Neural cell (in vitro differentiated cells): ENCODE measurements around the gene OTOP2. TPM values are rescaled to one million over a fixed set of nuclear protein-coding genes. Genes with fewer than 3 reads are reported as not detected.

Experiments used
- H2AFZ ChIP-seq: fragments of 200-600, 300-800 bp; sonication (generic), shearing (Covaris generic); 2 replicates; pipeline ENCODE4 v1.6.0; 2014; ENCODE audit warnings: low read depth, mild to moderate bottlenecking, antibody characterized with exemption, low read length, moderate library complexity
- H3F3A ChIP-seq: fragments of 200-600 bp; shearing (Covaris generic); 2 replicates; pipeline ENCODE4 v1.6.1; 2016; ENCODE audit warnings: mild to moderate bottlenecking, moderate library complexity, mixed read lengths, antibody characterized with exemption, low read length; ENCODE audit not compliant: insufficient read depth, poor library complexity, severe bottlenecking
- H3K27ac ChIP-seq: fragments of 200-600, 300-800 bp; sonication (generic), shearing (Covaris generic); 2 replicates; pipeline ENCODE4 v1.5.1; 2014; ENCODE audit warnings: mild to moderate bottlenecking, low read length, moderate library complexity
- H3K27me3 ChIP-seq: fragments of 300-800, 200-600 bp; sonication (generic), shearing (Covaris generic); 2 replicates; pipeline ENCODE4 v1.6.0; 2014; ENCODE audit warnings: mild to moderate bottlenecking, low read depth, low read length, moderate library complexity; ENCODE audit not compliant: insufficient read depth
- H3K36me3 ChIP-seq: fragments of 300-800, 200-600 bp; sonication (generic), shearing (Covaris generic); 2 replicates; pipeline ENCODE4 v1.5.1; 2014; ENCODE audit warnings: mild to moderate bottlenecking, antibody characterized with exemption, low read length, moderate library complexity; ENCODE audit not compliant: insufficient read depth
- H3K4me2 ChIP-seq: fragments of 300-800, 200-600 bp; sonication (generic), shearing (Covaris generic); 2 replicates; pipeline ENCODE4 v1.6.0; 2014; ENCODE audit warnings: mild to moderate bottlenecking, low read length
- H3K4me3 ChIP-seq: fragments of 300-800, 200-600 bp; sonication (generic), shearing (Covaris generic); 2 replicates; pipeline ENCODE4 v1.5.1; 2014; ENCODE audit warnings: mild to moderate bottlenecking, low read length, moderate library complexity
- H3K79me2 ChIP-seq: fragments of 200-600 bp; shearing (Covaris generic); replicated peaks from 2 replicates; pipeline ENCODE4 v1.6.0; 2014; ENCODE audit warnings: mild to moderate bottlenecking, low read length, moderate library complexity; ENCODE audit not compliant: insufficient read depth
- H3K9ac ChIP-seq: fragments of 300-800, 200-600 bp; sonication (generic), shearing (Covaris generic); 2 replicates; pipeline ENCODE4 v1.6.1; 2016; ENCODE audit warnings: mild to moderate bottlenecking, low read length, mixed read lengths
- H3K9me2 ChIP-seq: fragments of 200-600 bp; shearing (Covaris generic); 2 replicates; pipeline ENCODE4 v1.6.1; 2016; ENCODE audit warnings: mild to moderate bottlenecking, low read length, mixed read lengths; ENCODE audit not compliant: insufficient read depth
- H3K9me3 ChIP-seq: fragments of 200-600, 300-800 bp; sonication (generic), shearing (Covaris generic); 2 replicates; pipeline ENCODE4 v1.6.1; 2016; ENCODE audit warnings: mild to moderate bottlenecking, mixed run types, low read length, moderate library complexity, mixed read lengths
- H4K20me1 ChIP-seq: fragments of 200-600 bp; shearing (Covaris generic); 2 replicates; pipeline ENCODE4 v1.6.1; 2016; ENCODE audit warnings: mild to moderate bottlenecking, mixed run types; ENCODE audit not compliant: insufficient read depth
- CTCF ChIP-seq: fragments of 450-650 bp; IDR thresholded peaks from 2 replicates; pipeline ENCODE4 v1.5.1; 2014; ENCODE audit warnings: antibody characterized with exemption, mild to moderate bottlenecking, moderate library complexity; ENCODE audit not compliant: poor library complexity, severe bottlenecking
- EP300 ChIP-seq: fragments of 450-650 bp; conservative IDR thresholded peaks from 2 replicates; pipeline ENCODE4 v1.6.1; 2014; ENCODE audit warnings: antibody characterized with exemption, mild to moderate bottlenecking, moderate library complexity; ENCODE audit not compliant: poor library complexity, severe bottlenecking
- EZH2 ChIP-seq: fragments of 200-600, 300-800 bp; shearing (Covaris generic), sonication (generic); IDR thresholded peaks from 2 replicates; pipeline ENCODE4 v1.6.1; 2014; ENCODE audit warnings: antibody characterized with exemption, low read length, borderline replicate concordance, mild to moderate bottlenecking; ENCODE audit not compliant: insufficient read depth, poor library complexity, severe bottlenecking
- MXI1 ChIP-seq: fragments of 450-650 bp; conservative IDR thresholded peaks from 2 replicates; pipeline ENCODE4 v1.6.1; 2014; ENCODE audit warnings: antibody characterized with exemption, mild to moderate bottlenecking; ENCODE audit not compliant: poor library complexity, severe bottlenecking
- POLR2AphosphoS5 ChIP-seq: IDR thresholded peaks from 2 replicates; pipeline ENCODE4 v1.6.1; 2012
- RAD21 ChIP-seq: fragments of 450-650 bp; conservative IDR thresholded peaks from 2 replicates; pipeline ENCODE4 v1.6.1; 2014; ENCODE audit warnings: antibody characterized with exemption, mild to moderate bottlenecking, moderate library complexity
- REST ChIP-seq: IDR thresholded peaks from 2 replicates; pipeline ENCODE4 v1.6.1; 2012; ENCODE audit warnings: borderline replicate concordance
- SMC3 ChIP-seq: fragments of 450-650 bp; conservative IDR thresholded peaks from 2 replicates; pipeline ENCODE4 v1.6.1; 2014; ENCODE audit warnings: antibody characterized with exemption, mild to moderate bottlenecking, moderate library complexity; ENCODE audit not compliant: poor library complexity
- TAF1 ChIP-seq: IDR thresholded peaks from 2 replicates; pipeline ENCODE4 v1.6.1; 2012; ENCODE audit warnings: low read depth
- polyA plus RNA-seq: library from polyadenylated mRNA; depleted of rRNA; stranded (reverse); fragments of >200 nt; gene quantifications from 2 replicates; pipeline ENCODE4 v1.2.3, GENCODE V29; 2014

OTOP2 gene
- polyA plus RNA-seq, 1 donor from 2014 or later = not detected

- Histone ChIP-seq H2AFZ (peak within 1 kb of the TSS; percentile 65), H4K20me1 (no peaks in the 10 kb centered on the region), H3K9ac (peak within 1 kb of the TSS; percentile 83), H3K79me2 (peaks cover 5% of the 10 kb centered on the region), H3K9me3 (no peaks in the 10 kb centered on the region), H3K36me3 (no peaks in the 10 kb centered on the region), H3F3A (no peaks in the 10 kb centered on the region), H3K4me2 (peak within 1 kb of the TSS; percentile 81), H3K4me3 (peak within 1 kb of the TSS; percentile 96), H3K9me2 (no peaks in the 10 kb centered on the region), H3K27ac (peak within 1 kb of the TSS; percentile 47), H3K27me3 (peaks cover 8% of the 10 kb centered on the region)
- no peak for TF ChIP-seq EZH2
- TF ChIP-seq RAD21 = no peak
- no peak for TF ChIP-seq MXI1
- TF ChIP-seq POLR2AphosphoS5 = peak; percentile 63
- TF ChIP-seq CTCF = no peak
- TF ChIP-seq REST = peak; percentile 20
Observed at GRCh38 chr17:74972107-74972972, 48.3 kb downstream of the OTOP2 start, which contains the start of gene HID1. HID1 (minus strand) TSS chr17:74972759; CDS start chr17:74972656, 103 bp downstream.

GRCh38 chr17:74972973-74973328, 48.9 kb downstream of the OTOP2 start:
- peaks cover 5% of the 10 kb centered on the region for H3K79me2 ChIP-seq
- peaks cover 8% of the 10 kb centered on the region for H3K27me3 ChIP-seq
- H3K4me3 ChIP-seq = peak overlapping the region; percentile 96
- peak overlapping the region; percentile 83 for H3K9ac ChIP-seq
- H3K9me3 ChIP-seq = no peaks in the 10 kb centered on the region
- no peaks in the 10 kb centered on the region for H3K9me2 ChIP-seq
- H3F3A ChIP-seq = no peaks in the 10 kb centered on the region
- H3K4me2 ChIP-seq = peak overlapping the region; percentile 65
- peak overlapping the region; percentile 40 for H2AFZ ChIP-seq
- H4K20me1 ChIP-seq = no peaks in the 10 kb centered on the region
- TF ChIP-seq TAF1 (no peak), EZH2 (no peak)
- H3K36me3 ChIP-seq = no peaks in the 10 kb centered on the region
- peak overlapping the region; percentile 5 for H3K27ac ChIP-seq

- H3K9me3 ChIP-seq = no peaks in the 10 kb centered on the region
- H3K4me2 ChIP-seq = no peak overlapping the region
- H3K79me2 ChIP-seq = peaks cover 5% of the 10 kb centered on the region
- no peak overlapping the region for H3K9ac ChIP-seq
- H3K4me3 ChIP-seq = no peak overlapping the region
- no peak overlapping the region for H3K27ac ChIP-seq
- no peak for TF ChIP-seq CTCF
- TF ChIP-seq TAF1 = no peak
- no peak for TF ChIP-seq POLR2AphosphoS5
- TF ChIP-seq MXI1 = no peak
- TF ChIP-seq RAD21 = no peak
- TF ChIP-seq EP300 = no peak
- TF ChIP-seq SMC3 = no peak
- peaks cover 8% of the 10 kb centered on the region for H3K27me3 ChIP-seq
- no peak overlapping the region for H2AFZ ChIP-seq
- H3K9me2 ChIP-seq = no peaks in the 10 kb centered on the region
- H3F3A ChIP-seq = no peaks in the 10 kb centered on the region
- no peaks in the 10 kb centered on the region for H4K20me1 ChIP-seq
- no peaks in the 10 kb centered on the region for H3K36me3 ChIP-seq
Observed at GRCh38 chr17:74975943-74976342, 51.9 kb downstream of the OTOP2 start.
